GM12878 (cell line): ENCODE results near the gene DIP2B. TPM values are rescaled to one million over a fixed set of nuclear protein-coding genes. Genes with fewer than 3 reads are reported as not detected.
"Not testable (repeated sequence)": the region's sequence is repeated elsewhere in the genome, so short reads cannot be mapped to it uniquely, and the experiment has no call there.

Source experiments
- ATAC-seq: fragments of 200-7000 bp; cut with Tn5 transposase; 3 replicates; pipeline ENCODE4 v1.9.1; 2020; ENCODE audit warnings: mild to moderate bottlenecking, moderate library complexity
- BruUV-seq: library from RNA; stranded (reverse); fragments of 400-500 nt; replicated peaks from 2 replicates; lab custom pipeline; 2021; lab: Mats Ljungman, UMichigan
- CTCF ChIA-PET: fragments of 300-600 bp; sonication (Branson Sonifier 250); formaldehyde crosslinking; extraction: SDS; loops from one replicate; lab custom pipeline; 2021; ENCODE audit warnings: inconsistent platforms; lab: Yijun Ruan, JAX
- POLR2A ChIA-PET: fragments of 350-600 bp; formaldehyde crosslinking; extraction: SDS; loops from one replicate; lab custom pipeline; 2021; ENCODE audit warnings: inconsistent platforms; lab: Charles Lee
- RAD21 ChIA-PET: fragments of 300-600 bp; sonication (Branson Sonifier 250); formaldehyde crosslinking; loops from one replicate; lab custom pipeline; 2023; ENCODE audit warnings: antibody characterized with exemption; ENCODE audit not compliant: unreplicated experiment; lab: Charles Lee
- SMC1A ChIA-PET: fragments of 300-600 bp; sonication (Branson Sonifier 250); formaldehyde crosslinking; loops from one replicate; lab custom pipeline; 2023; ENCODE audit not compliant: unreplicated experiment, uncharacterized antibody; lab: Charles Lee
- DNase-seq: peaks from one replicate; pipeline ENCODE4 v3.0.0-alpha.2; 2011; ENCODE audit warnings: low read depth, low spot score
- FAIRE-seq: peaks from 3 replicates; lab custom pipeline; 2011; peaks lifted over from hg19 to GRCh38; lab: Jason Lieb, UNC
- H2AFZ ChIP-seq: 2 replicates; pipeline ENCODE4 v1.6.0; 2011; ENCODE audit warnings: low read depth, low read length, control low read depth; ENCODE audit not compliant: control insufficient read depth
- H3K27ac ChIP-seq: 2 replicates; pipeline ENCODE4 v1.5.1; 2011; ENCODE audit warnings: control low read depth; ENCODE audit not compliant: control insufficient read depth, insufficient read depth
- H3K27me3 ChIP-seq, 2 experiments: replicated peaks in 1 of 2; 2 replicates each; pipeline versions ENCODE4 v1.6.0 to v1.6.1; 2011; ENCODE audit warnings: low read length in 1 of 2; ENCODE audit not compliant: control insufficient read depth in 2 of 2, insufficient read depth in 2 of 2
- H3K36me3 ChIP-seq, 2 experiments: 2 replicates each; pipeline ENCODE4 v1.5.1; 2011; ENCODE audit warnings: low read length in 1 of 2; ENCODE audit not compliant: control insufficient read depth in 2 of 2, insufficient read depth in 2 of 2
- H3K4me1 ChIP-seq: 2 replicates; pipeline ENCODE4 v1.6.1; 2011; ENCODE audit warnings: mild to moderate bottlenecking, low read length, moderate library complexity, mixed read lengths; ENCODE audit not compliant: control insufficient read depth, insufficient read depth
- H3K4me2 ChIP-seq: 2 replicates; pipeline ENCODE4 v1.6.0; 2011; ENCODE audit warnings: control low read depth; ENCODE audit not compliant: control insufficient read depth, insufficient read depth
- H3K4me3 ChIP-seq: fragments of 200-600 bp; sonication (generic); 2 replicates; pipeline ENCODE4 v1.5.1; 2016
- H3K79me2 ChIP-seq: 2 replicates; pipeline ENCODE4 v1.6.0; 2011; ENCODE audit warnings: low read length; ENCODE audit not compliant: control insufficient read depth, insufficient read depth
- H3K9ac ChIP-seq: 2 replicates; pipeline ENCODE4 v1.8.0; 2011; ENCODE audit warnings: low read length, control low read depth, mixed read lengths; ENCODE audit not compliant: control insufficient read depth, insufficient read depth
- H3K9me3 ChIP-seq: replicated peaks from 3 replicates; pipeline ENCODE4 v1.5.1; 2011; ENCODE audit warnings: mild to moderate bottlenecking, low read length; ENCODE audit not compliant: control insufficient read depth, insufficient read depth
- H4K20me1 ChIP-seq: 2 replicates; pipeline ENCODE4 v1.6.0; 2011; ENCODE audit not compliant: control insufficient read depth, insufficient read depth
- WGBS: methylation state at CpG from one replicate; pipeline ENCODE4 v1.1.6; 2016; ENCODE audit warnings: low lambda C conversion rate; ENCODE audit not compliant: insufficient replicate concordance, insufficient coverage; ENCODE audit errors: missing lambda C conversion rate; 5-methylcytosine and 5-hydroxymethylcytosine counted together
- in situ Hi-C: fragments of 300-500 bp; cut with MboI; formaldehyde crosslinking; loops from 9 replicates; pipeline ENCODE4 v1.14.3; 2018; ENCODE audit warnings: mixed read lengths
- intact Hi-C: fragments of 100-400 bp; cut with micrococcal nuclease; formaldehyde crosslinking; loops from one replicate; pipeline ENCODE4 v1.14.2; 2022; ENCODE audit not compliant: unreplicated experiment
- polyA plus RNA-seq, 11 experiments: library from polyadenylated mRNA; depleted of rRNA in 4 of 11; unstranded in 6 of 11; stranded (reverse) in 5 of 11; fragments of >200 nt; fragmentation: Nextera tagmentation in 4 of 11; fragmentation: Illumina TruSeq in 1 of 11; extraction: Ambion mirVana in 4 of 11; extraction: Trizol in 1 of 11; gene quantifications; 1 replicate in 1 of 11; 2 replicates in 10 of 11; pipeline versions ENCODE4 v1.2.1 to v1.2.3, GENCODE V29; 2011 to 2016; ENCODE audit warnings: inconsistent platforms in 2 of 11, missing spikeins in 2 of 11, low read depth in 1 of 11
- total RNA-seq, 4 experiments: library from RNA; depleted of rRNA in 3 of 4; stranded (reverse); fragments of >200 nt in 3 of 4; fragmentation: Illumina TruSeq in 1 of 4; extraction: Trizol in 1 of 4; gene quantifications; 2 replicates each; pipeline versions ENCODE4 v1.2.1 to v1.2.3, GENCODE V29; 2013 to 2021
- TF ChIP-seq, protein P1 (sequence below): fragments of 450-650 bp; formaldehyde crosslinking; IDR thresholded peaks from 2 replicates; pipeline ENCODE4 v1.4.0; 2022; ENCODE audit warnings: mild to moderate bottlenecking, moderate library complexity

Gene DIP2B
- total and polyA plus RNA-seq, 10 of the 15 experiments (the other 5 are each of a cell fraction or from before 2014, with no cell fraction given) = 4.5 to 30.0 (median 18.6) TPM

DNA sequence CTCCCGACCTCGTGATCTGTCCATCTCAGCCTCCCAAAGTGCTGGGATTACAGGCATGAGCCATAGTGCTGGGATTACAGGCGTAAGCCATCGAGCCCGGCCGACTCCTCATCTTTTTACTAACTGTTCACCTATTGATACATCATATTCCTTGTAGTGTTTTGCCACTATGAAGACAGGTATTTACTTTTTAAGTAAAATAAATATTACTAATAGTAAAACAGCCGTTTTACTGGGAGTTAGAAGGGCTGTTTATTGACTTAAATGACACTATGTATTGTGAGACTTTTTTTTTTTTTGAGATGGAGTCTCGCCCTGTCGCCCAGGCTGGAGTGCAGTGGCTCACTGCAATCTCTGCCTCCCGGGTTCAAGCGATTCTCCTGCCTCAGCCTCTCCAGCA lies 51.5 kb downstream of the DIP2B start (continued):
- TF ChIP-seq, protein P1, sequence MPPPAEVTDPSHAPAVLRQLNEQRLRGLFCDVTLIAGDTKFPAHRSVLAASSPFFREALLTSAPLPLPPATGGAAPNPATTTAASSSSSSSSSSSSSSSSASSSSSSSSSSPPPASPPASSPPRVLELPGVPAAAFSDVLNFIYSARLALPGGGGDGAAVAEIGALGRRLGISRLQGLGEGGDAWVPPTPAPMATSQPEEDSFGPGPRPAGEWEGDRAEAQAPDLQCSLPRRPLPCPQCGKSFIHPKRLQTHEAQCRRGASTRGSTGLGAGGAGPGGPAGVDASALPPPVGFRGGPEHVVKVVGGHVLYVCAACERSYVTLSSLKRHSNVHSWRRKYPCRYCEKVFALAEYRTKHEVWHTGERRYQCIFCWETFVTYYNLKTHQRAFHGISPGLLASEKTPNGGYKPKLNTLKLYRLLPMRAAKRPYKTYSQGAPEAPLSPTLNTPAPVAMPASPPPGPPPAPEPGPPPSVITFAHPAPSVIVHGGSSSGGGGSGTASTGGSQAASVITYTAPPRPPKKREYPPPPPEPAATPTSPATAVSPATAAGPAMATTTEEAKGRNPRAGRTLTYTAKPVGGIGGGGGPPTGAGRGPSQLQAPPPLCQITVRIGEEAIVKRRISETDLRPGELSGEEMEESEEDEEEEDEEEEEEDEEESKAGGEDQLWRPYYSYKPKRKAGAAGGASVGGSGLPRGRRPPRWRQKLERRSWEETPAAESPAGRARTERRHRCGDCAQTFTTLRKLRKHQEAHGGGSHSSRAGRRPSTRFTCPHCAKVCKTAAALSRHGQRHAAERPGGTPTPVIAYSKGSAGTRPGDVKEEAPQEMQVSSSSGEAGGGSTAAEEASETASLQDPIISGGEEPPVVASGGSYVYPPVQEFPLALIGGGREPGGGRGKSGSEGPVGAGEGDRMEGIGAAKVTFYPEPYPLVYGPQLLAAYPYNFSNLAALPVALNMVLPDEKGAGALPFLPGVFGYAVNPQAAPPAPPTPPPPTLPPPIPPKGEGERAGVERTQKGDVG (CRISPR knock-in tag) = no peak

DNA sequence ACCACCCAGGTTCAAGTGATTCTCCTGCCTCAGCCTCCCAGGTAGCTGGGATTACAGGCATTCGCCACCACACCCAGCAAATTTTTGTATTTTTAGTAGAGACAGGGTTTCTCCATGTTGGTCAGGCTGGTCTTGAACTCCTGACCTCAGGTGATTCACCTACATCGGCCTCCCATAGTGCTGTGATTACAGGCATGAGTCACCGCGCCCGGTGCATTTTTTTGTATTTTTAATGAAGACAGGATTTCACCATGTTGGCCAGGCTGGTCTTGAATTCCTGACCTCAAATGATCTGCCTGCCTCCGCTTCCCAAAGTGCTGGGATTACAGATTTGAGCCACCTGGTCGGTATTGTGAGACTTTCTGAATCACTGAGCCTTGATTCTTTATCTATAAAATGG lies 52.0 kb downstream of the DIP2B start:
- CTCF ChIA-PET = interaction anchor here (0.7 kb wide), 1 partner anchor 11 kb away, joined by 3 read pairs; no protein-coding TSS in a partner anchor
- FAIRE-seq, H3K36me3 ChIP-seq, H3K27ac ChIP-seq, BruUV-seq, H2AFZ ChIP-seq, intact Hi-C loops, H3K4me1 ChIP-seq, H3K9me3 ChIP-seq, H3K9ac ChIP-seq, DNase-seq, H4K20me1 ChIP-seq, H3K4me3 ChIP-seq, H3K4me2 ChIP-seq, ATAC-seq, H3K27me3 ChIP-seq, RAD21 ChIA-PET, in situ Hi-C loops, POLR2A ChIA-PET: not testable (repeated sequence)
- 89% methylated on average over 7 of the region's 7 CpGs for WGBS
- peaks cover 17% of the 10 kb centered on the region for H3K79me2 ChIP-seq
- SMC1A ChIA-PET = interaction anchor here (1.1 to 2.0 kb wide), 3 partner anchors 9 to 16 kb away, joined by 3 to 5 read pairs (median 3); no protein-coding TSS in a partner anchor
